ENCODE results near the gene REC114. TPM values are rescaled to one million over a fixed set of nuclear protein-coding genes. Genes with fewer than 3 reads are reported as not detected.

REC114 gene
- total and polyA plus RNA-seq, 9 of the 15 experiments (the other 6 are each of a cell fraction or from before 2014, with no cell fraction given) = 0.07 to 0.24 TPM; not detected in 7

DNA sequence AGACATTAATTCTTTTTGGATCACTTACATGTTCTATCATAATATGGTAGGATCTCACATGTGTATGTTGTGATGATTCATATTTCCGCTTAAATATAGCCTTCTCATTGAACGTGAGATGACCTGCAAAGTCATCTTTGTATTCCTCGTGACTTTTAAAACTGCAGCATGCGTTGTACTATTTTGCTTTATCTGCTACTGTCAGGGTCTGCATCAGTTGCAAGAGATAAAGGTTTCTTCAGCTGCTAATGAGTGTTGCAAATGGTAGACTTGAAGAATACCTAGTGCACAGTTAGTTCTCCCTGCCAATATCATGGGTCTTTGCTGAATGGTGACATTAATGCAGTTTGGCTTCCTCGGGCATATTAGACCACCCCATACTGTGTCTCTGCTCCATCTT is 31.8 kb downstream of the REC114 start (continued):
- 0 out of 6 replicates have a peak, but pooled peaks of 1 of the 3 experiments have one; percentile 30 for TF ChIP-seq ZBTB11 (CRISPR knock-in tag; IDR thresholded peaks at IDR 0.05)
- TF ChIP-seq NFXL1 (CRISPR knock-in tag; IDR thresholded peaks at IDR 0.05) = no peak
- TF ChIP-seq, protein P1, sequence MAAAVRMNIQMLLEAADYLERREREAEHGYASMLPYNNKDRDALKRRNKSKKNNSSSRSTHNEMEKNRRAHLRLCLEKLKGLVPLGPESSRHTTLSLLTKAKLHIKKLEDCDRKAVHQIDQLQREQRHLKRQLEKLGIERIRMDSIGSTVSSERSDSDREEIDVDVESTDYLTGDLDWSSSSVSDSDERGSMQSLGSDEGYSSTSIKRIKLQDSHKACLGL (CRISPR knock-in tag; IDR thresholded peaks at IDR 0.05; ENCODE audit: borderline replicate concordance, poor library complexity, severe bottlenecking) = no peak
- peak; percentile 93 for TF ChIP-seq FOXM1 (IDR thresholded peaks at IDR 0.05; ENCODE audit: low read depth)
- TF ChIP-seq FOXM1 (CRISPR knock-in tag; IDR thresholded peaks at IDR 0.05; ENCODE audit: low read depth) = no peak
- TF ChIP-seq ARID1B (IDR thresholded peaks at IDR 0.05) = peak; percentile 93
- TF ChIP-seq, protein P2, sequence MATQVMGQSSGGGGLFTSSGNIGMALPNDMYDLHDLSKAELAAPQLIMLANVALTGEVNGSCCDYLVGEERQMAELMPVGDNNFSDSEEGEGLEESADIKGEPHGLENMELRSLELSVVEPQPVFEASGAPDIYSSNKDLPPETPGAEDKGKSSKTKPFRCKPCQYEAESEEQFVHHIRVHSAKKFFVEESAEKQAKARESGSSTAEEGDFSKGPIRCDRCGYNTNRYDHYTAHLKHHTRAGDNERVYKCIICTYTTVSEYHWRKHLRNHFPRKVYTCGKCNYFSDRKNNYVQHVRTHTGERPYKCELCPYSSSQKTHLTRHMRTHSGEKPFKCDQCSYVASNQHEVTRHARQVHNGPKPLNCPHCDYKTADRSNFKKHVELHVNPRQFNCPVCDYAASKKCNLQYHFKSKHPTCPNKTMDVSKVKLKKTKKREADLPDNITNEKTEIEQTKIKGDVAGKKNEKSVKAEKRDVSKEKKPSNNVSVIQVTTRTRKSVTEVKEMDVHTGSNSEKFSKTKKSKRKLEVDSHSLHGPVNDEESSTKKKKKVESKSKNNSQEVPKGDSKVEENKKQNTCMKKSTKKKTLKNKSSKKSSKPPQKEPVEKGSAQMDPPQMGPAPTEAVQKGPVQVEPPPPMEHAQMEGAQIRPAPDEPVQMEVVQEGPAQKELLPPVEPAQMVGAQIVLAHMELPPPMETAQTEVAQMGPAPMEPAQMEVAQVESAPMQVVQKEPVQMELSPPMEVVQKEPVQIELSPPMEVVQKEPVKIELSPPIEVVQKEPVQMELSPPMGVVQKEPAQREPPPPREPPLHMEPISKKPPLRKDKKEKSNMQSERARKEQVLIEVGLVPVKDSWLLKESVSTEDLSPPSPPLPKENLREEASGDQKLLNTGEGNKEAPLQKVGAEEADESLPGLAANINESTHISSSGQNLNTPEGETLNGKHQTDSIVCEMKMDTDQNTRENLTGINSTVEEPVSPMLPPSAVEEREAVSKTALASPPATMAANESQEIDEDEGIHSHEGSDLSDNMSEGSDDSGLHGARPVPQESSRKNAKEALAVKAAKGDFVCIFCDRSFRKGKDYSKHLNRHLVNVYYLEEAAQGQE (IDR thresholded peaks at IDR 0.05; ENCODE audit: borderline replicate concordance) = peak; percentile 19; the same call in 1 of the 2 replicates
- TF ChIP-seq, protein P2 (CRISPR knock-in tag; IDR thresholded peaks at IDR 0.05; ENCODE audit: low read depth) = no peak
- peak; percentile 33; the same call in 1 of the 2 replicates for TF ChIP-seq NR2C1 (IDR thresholded peaks at IDR 0.05)
- TF ChIP-seq NR2C1 (tag; IDR thresholded peaks at IDR 0.05) = 0 out of 2 replicates have a peak, but pooled peaks have one; percentile 47
- peak; percentile 77; the same call in 1 of the 2 replicates for TF ChIP-seq LEF1 (IDR thresholded peaks at IDR 0.05)
- TF ChIP-seq CBX5 (IDR thresholded peaks at IDR 0.05; ENCODE audit: borderline replicate concordance, low read depth) = no peak
- TF ChIP-seq IFI16 (CRISPR knock-in tag; IDR thresholded peaks at IDR 0.05) = no peak
- no peak for TF ChIP-seq CREB1 (IDR thresholded peaks at IDR 0.05)
- peak; percentile 60; the same call in 1 of the 2 replicates for TF ChIP-seq CREB1 (CRISPR knock-in tag; IDR thresholded peaks at IDR 0.05)

All from K562 (cell line).